Measurements from ENCODE around the gene THAP4.
A peak's percentile ranks its signal among the peaks of the same experiment; 100 is the strongest.
"Not testable (repeated sequence)": the region's sequence is repeated elsewhere in the genome, so short reads cannot be mapped to it uniquely, and the experiment has no call there.

The THAP4 gene

GRCh38 chr2:241673189-241673663 is 36.3 kb upstream of the THAP4 start:
- Histone ChIP-seq H3K4me1 (ENCODE audit: control insufficient read depth, insufficient read depth, low read length) (peaks cover 17% of the 10 kb centered on the region), H3K4me2 (ENCODE audit: low read length) (no peak overlapping the region), H3K36me3 (ENCODE audit: insufficient read depth, low read length) (peaks cover 82% of the 10 kb centered on the region), H3K27me3 (ENCODE audit: control insufficient read depth, insufficient read depth, low read length) (no peaks in the 10 kb centered on the region), H3K4me3 (ENCODE audit: low read length) (no peak overlapping the region), H3K9me3 (replicated peaks; ENCODE audit: low read length) (no peaks in the 10 kb centered on the region), H3K9ac (ENCODE audit: low read depth, low read length) (no peak overlapping the region)

GRCh38 chr2:241672243-241673188 is 35.6 kb upstream of the THAP4 start:
- H3K4me3 ChIP-seq (ENCODE audit: low read length), result no peak overlapping the region
- H3K4me1 ChIP-seq (ENCODE audit: control insufficient read depth, insufficient read depth, low read length), result peaks cover 17% of the 10 kb centered on the region
- H3K9me3 ChIP-seq (replicated peaks; ENCODE audit: low read length), result no peaks in the 10 kb centered on the region
- H3K36me3 ChIP-seq (ENCODE audit: insufficient read depth, low read length), result peaks cover 83% of the 10 kb centered on the region
- no peak overlapping the region for H3K9ac ChIP-seq (ENCODE audit: low read depth, low read length)
- H3K4me2 ChIP-seq (ENCODE audit: low read length), result no peak overlapping the region
- H3K27me3 ChIP-seq (ENCODE audit: control insufficient read depth, insufficient read depth, low read length), result no peaks in the 10 kb centered on the region

- H3K36me3 ChIP-seq (ENCODE audit: insufficient read depth, low read length), result peaks cover 75% of the 10 kb centered on the region
- H3K9ac ChIP-seq (ENCODE audit: low read depth, low read length), result no peak overlapping the region
- H3K4me1 ChIP-seq (ENCODE audit: control insufficient read depth, insufficient read depth, low read length), result peaks cover 17% of the 10 kb centered on the region
- no peak overlapping the region for H3K4me3 ChIP-seq (ENCODE audit: low read length)
- H3K4me2 ChIP-seq (ENCODE audit: low read length), result no peak overlapping the region
- no peaks in the 10 kb centered on the region for H3K27me3 ChIP-seq (ENCODE audit: control insufficient read depth, insufficient read depth, low read length)
- H3K9me3 ChIP-seq (replicated peaks; ENCODE audit: low read length), result no peaks in the 10 kb centered on the region
Observed at GRCh38 chr2:241671457-241672240, 34.7 kb upstream of the THAP4 start.

- Histone ChIP-seq H3K9me3 (replicated peaks; ENCODE audit: low read length) (no peaks in the 10 kb centered on the region), H3K36me3 (ENCODE audit: insufficient read depth, low read length) (peaks cover 64% of the 10 kb centered on the region), H3K9ac (ENCODE audit: low read depth, low read length) (no peak overlapping the region), H3K4me3 (ENCODE audit: low read length) (no peak overlapping the region), H3K4me2 (ENCODE audit: low read length) (no peak overlapping the region), H3K27me3 (ENCODE audit: control insufficient read depth, insufficient read depth, low read length) (no peaks in the 10 kb centered on the region), H3K4me1 (ENCODE audit: control insufficient read depth, insufficient read depth, low read length) (peaks cover 28% of the 10 kb centered on the region)
Observed at GRCh38 chr2:241670333-241671110, 33.6 kb upstream of the THAP4 start.

- Histone ChIP-seq H3K36me3 (ENCODE audit: insufficient read depth, low read length) (peaks cover 56% of the 10 kb centered on the region), H3K9ac (ENCODE audit: low read depth, low read length) (no peak overlapping the region), H3K9me3 (replicated peaks; ENCODE audit: low read length) (no peaks in the 10 kb centered on the region), H3K4me2 (ENCODE audit: low read length) (no peak overlapping the region), H3K27me3 (ENCODE audit: control insufficient read depth, insufficient read depth, low read length) (no peaks in the 10 kb centered on the region), H3K4me1 (ENCODE audit: control insufficient read depth, insufficient read depth, low read length) (peaks cover 28% of the 10 kb centered on the region), H3K4me3 (ENCODE audit: low read length) (no peak overlapping the region)
Observed at GRCh38 chr2:241668839-241669238, 31.9 kb upstream of the THAP4 start.

- Histone ChIP-seq H3K27me3 (ENCODE audit: control insufficient read depth, insufficient read depth, low read length) (no peaks in the 10 kb centered on the region), H3K36me3 (ENCODE audit: insufficient read depth, low read length) (peaks cover 54% of the 10 kb centered on the region), H3K9ac (ENCODE audit: low read depth, low read length) (no peak overlapping the region)
Observed at GRCh38 chr2:241668354-241668753, 31.4 kb upstream of the THAP4 start.

GRCh38 chr2:241666627-241667400 is 29.9 kb upstream of the THAP4 start:
- Histone ChIP-seq H3K4me2 (ENCODE audit: low read length) (no peak overlapping the region), H3K27me3 (ENCODE audit: control insufficient read depth, insufficient read depth, low read length) (no peaks in the 10 kb centered on the region), H3K9me3 (replicated peaks; ENCODE audit: low read length) (no peaks in the 10 kb centered on the region), H3K9ac (ENCODE audit: low read depth, low read length) (no peak overlapping the region), H3K4me1 (ENCODE audit: control insufficient read depth, insufficient read depth, low read length) (peaks cover 23% of the 10 kb centered on the region), H3K36me3 (ENCODE audit: insufficient read depth, low read length) (peaks cover 39% of the 10 kb centered on the region), H3K4me3 (ENCODE audit: low read length) (no peak overlapping the region)

More at GRCh38 chr2:241668354-241668753, 31.4 kb upstream of the THAP4 start:
- Histone ChIP-seq H3K4me2 (ENCODE audit: low read length) (no peak overlapping the region), H3K9me3 (replicated peaks; ENCODE audit: low read length) (no peaks in the 10 kb centered on the region), H3K4me1 (ENCODE audit: control insufficient read depth, insufficient read depth, low read length) (peaks cover 23% of the 10 kb centered on the region), H3K4me3 (ENCODE audit: low read length) (no peak overlapping the region)

GRCh38 chr2:241665731-241666440 is 28.9 kb upstream of the THAP4 start:
- Histone ChIP-seq H3K27me3 (ENCODE audit: control insufficient read depth, insufficient read depth, low read length) (no peaks in the 10 kb centered on the region), H3K4me1 (ENCODE audit: control insufficient read depth, insufficient read depth, low read length) (peaks cover 23% of the 10 kb centered on the region), H3K9me3 (replicated peaks; ENCODE audit: low read length) (no peaks in the 10 kb centered on the region), H3K4me2 (ENCODE audit: low read length) (peak overlapping the region; percentile 79), H3K36me3 (ENCODE audit: insufficient read depth, low read length) (peaks cover 35% of the 10 kb centered on the region), H3K9ac (ENCODE audit: low read depth, low read length) (peak overlapping the region; percentile 76), H3K4me3 (ENCODE audit: low read length) (peak overlapping the region; percentile 59)

- not testable (repeated sequence) for H3K4me2 ChIP-seq (ENCODE audit: low read length)
- peaks cover 23% of the 10 kb centered on the region for H3K4me1 ChIP-seq (ENCODE audit: control insufficient read depth, insufficient read depth, low read length)
- H3K36me3 ChIP-seq (ENCODE audit: insufficient read depth, low read length), result peaks cover 32% of the 10 kb centered on the region
Observed at GRCh38 chr2:241662731-241663130, 25.8 kb upstream of the THAP4 start.

GRCh38 chr2:241660593-241661213 is 23.7 kb upstream of the THAP4 start:
- Histone ChIP-seq H3K4me3 (ENCODE audit: low read length) (no peak overlapping the region), H3K4me1 (ENCODE audit: control insufficient read depth, insufficient read depth, low read length) (peaks cover 14% of the 10 kb centered on the region), H3K4me2 (ENCODE audit: low read length) (no peak overlapping the region), H3K9ac (ENCODE audit: low read depth, low read length) (no peak overlapping the region), H3K9me3 (replicated peaks; ENCODE audit: low read length) (no peaks in the 10 kb centered on the region), H3K27me3 (ENCODE audit: control insufficient read depth, insufficient read depth, low read length) (no peaks in the 10 kb centered on the region), H3K36me3 (ENCODE audit: insufficient read depth, low read length) (peaks cover 34% of the 10 kb centered on the region)

More at GRCh38 chr2:241662731-241663130, 25.8 kb upstream of the THAP4 start:
- not testable (repeated sequence) for H3K27me3 ChIP-seq (ENCODE audit: control insufficient read depth, insufficient read depth, low read length); H3K9ac ChIP-seq (ENCODE audit: low read depth, low read length); H3K4me3 ChIP-seq (ENCODE audit: low read length); H3K9me3 ChIP-seq (replicated peaks; ENCODE audit: low read length)
